Upper lobe of left lung (tissue), 4 donors: ENCODE measurements around the gene ABR.

ENCODE experiments used
- CTCF ChIP-seq, 6 experiments: fragments of 450-650 bp in 4 of 6; fragments of 200-600 bp in 2 of 6; sonication (generic) in 2 of 6; IDR thresholded peaks; one replicate each; pipeline ENCODE4 v1.5.1; 2016 to 2019; ENCODE audit warnings: antibody characterized with exemption in 6 of 6
- EP300 ChIP-seq, 4 donors: sonication (generic); formaldehyde crosslinking; IDR thresholded peaks; one replicate each; pipeline ENCODE4 v1.5.1; 2017; ENCODE audit warnings: antibody characterized with exemption in 4 of 4, control low read depth in 2 of 4
- POLR2A ChIP-seq, 4 donors: fragments of 450-650 bp; IDR thresholded peaks; one replicate each; pipeline ENCODE4 v1.5.1; 2016 to 2017; ENCODE audit warnings: antibody characterized with exemption in 4 of 4, mild to moderate bottlenecking in 2 of 4

- no peak for TF ChIP-seq CTCF (IDR thresholded peaks at IDR 0.05)
- TF ChIP-seq POLR2A (IDR thresholded peaks at IDR 0.05): no peak
- TF ChIP-seq EP300 (IDR thresholded peaks at IDR 0.05): no peak
These were observed 33.2 kb upstream of the ABR start for GRCh38 chr17:1212946-1213345.
